ENCODE measurements around the gene ZNF488.

ZNF488 gene

DNA sequence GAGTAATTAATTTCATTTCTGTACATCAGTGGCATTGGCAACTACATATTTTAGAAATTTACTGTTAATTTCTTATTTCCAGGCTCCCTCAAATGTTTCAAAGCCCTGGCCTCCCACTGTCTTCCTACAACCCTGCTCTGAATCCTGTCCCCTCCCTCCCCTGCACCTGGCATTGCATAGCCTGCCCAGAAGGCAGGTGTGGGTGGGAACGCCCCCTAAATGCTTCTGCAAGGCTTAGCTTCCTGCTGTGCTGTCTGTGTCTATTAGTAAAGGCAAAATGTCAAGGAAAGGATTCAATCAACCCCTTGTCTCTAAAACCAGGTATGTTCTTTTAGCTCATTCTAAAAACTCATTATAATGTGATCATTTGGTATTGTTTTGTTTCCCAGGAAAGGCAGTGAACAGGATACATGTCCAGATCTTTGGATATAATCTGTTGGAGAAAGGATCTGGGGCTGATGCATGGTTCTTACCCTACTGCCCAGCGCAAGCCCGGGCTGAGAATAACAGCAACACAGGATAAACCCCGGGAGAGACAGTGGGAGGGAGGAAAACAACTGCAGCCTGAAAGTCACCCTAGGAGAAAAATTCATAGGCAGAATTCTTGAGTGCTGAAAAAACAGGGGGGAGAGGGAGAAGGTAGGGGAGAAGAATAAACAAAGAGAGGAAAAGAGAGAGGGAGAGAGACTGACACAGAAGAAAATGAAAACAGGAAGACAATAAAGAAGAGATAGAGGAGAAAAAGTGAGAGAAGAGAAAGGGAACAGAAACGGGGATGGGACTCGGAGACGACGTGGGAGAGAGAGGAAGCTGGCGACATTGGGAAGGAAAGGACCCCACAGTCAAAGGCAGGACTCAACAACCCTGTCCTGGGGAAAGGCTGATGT, 589 bp downstream of the ZNF488 start:
- DNase-seq (ENCODE audit: low read depth) = no peak
- no peak for TF ChIP-seq CTCF (IDR thresholded peaks at IDR 0.05; ENCODE audit: control insufficient read depth, insufficient read depth, low read depth, low read length, missing control alignments)
- H3K4me3 ChIP-seq (ENCODE audit: control insufficient read depth, low read depth, low read length) = peak overlapping the region; percentile 73

DNA sequence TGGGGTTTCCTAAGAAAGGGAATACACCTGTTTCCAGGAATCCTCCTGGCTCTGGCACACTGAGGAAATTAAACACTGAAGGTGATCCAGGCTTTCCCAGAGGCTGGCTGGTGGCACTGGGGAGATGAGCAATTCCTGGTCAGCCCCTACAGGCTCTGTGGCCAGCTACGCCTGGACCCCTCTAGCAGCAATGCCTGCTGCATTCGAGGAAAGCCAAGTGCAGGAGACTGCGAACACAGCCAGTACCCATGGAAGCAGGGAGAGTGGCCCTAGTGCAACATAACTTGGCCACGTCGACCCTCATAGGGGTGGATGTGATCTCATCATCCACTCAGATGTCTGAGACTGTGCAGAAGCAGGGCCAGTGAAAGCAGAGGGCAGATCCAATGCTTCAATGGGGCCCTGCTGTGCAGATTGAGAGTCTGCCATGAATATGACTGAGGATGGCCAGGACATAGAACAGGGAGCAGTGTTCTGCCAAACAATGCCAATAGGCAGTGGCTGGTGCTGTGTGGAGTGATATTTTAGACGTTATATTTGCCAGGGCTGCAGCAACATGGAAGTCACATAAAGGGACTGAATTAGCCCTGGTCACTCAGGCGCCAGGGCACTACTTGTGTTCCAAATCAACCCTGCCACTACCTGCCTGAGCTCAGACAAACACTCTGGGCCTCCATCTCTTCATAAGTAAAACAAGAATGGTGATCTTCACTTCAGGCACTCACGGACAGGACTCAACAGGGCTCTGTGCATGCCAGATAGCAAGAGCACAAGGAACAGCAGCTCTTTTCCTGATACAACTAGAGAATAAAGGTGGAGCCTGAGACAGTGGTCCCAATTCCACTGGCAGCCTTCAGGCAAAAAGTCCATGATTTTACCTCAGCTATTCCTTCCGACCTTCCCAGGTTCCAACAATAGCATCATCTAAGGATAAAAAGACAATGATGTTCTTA, 2.4 kb downstream of the ZNF488 start:
- no peak overlapping the region for H3K4me3 ChIP-seq (ENCODE audit: control insufficient read depth, low read depth, low read length)
- no peak for TF ChIP-seq CTCF (IDR thresholded peaks at IDR 0.05; ENCODE audit: control insufficient read depth, insufficient read depth, low read depth, low read length, missing control alignments)
- no peak for DNase-seq (ENCODE audit: low read depth)

GRCh38 chr10:47381103-47381395, 3.0 kb downstream of the ZNF488 start:
- no peak overlapping the region for H3K4me3 ChIP-seq (ENCODE audit: control insufficient read depth, low read depth, low read length)
- no peak for DNase-seq (ENCODE audit: low read depth)
- TF ChIP-seq CTCF (IDR thresholded peaks at IDR 0.05; ENCODE audit: control insufficient read depth, insufficient read depth, low read depth, low read length, missing control alignments) = no peak

GRCh38 chr10:47380341-47381102, 3.6 kb downstream of the ZNF488 start:
- H3K4me3 ChIP-seq (ENCODE audit: control insufficient read depth, low read depth, low read length) = no peak overlapping the region
- no peak for DNase-seq (ENCODE audit: low read depth)
- no peak for TF ChIP-seq CTCF (IDR thresholded peaks at IDR 0.05; ENCODE audit: control insufficient read depth, insufficient read depth, low read depth, low read length, missing control alignments)

GRCh38 chr10:47379901-47380300, 4.2 kb downstream of the ZNF488 start:
- H3K4me3 ChIP-seq (ENCODE audit: control insufficient read depth, low read depth, low read length) = no peak overlapping the region
- no peak for TF ChIP-seq CTCF (IDR thresholded peaks at IDR 0.05; ENCODE audit: control insufficient read depth, insufficient read depth, low read depth, low read length, missing control alignments)
- DNase-seq (ENCODE audit: low read depth) = no peak

- no peak overlapping the region for H3K4me3 ChIP-seq (ENCODE audit: control insufficient read depth, low read depth, low read length)
- no peak for TF ChIP-seq CTCF (IDR thresholded peaks at IDR 0.05; ENCODE audit: control insufficient read depth, insufficient read depth, low read depth, low read length, missing control alignments)
- no peak for DNase-seq (ENCODE audit: low read depth)
These were observed 4.7 kb downstream of the ZNF488 start for GRCh38 chr10:47379445-47379785.
